Fibroblast of skin of back (primary cell): ENCODE measurements around the gene ITGA3.

Experiments used
- DNase-seq: peaks from one replicate; pipeline ENCODE4 v3.0.0-alpha.2; 2013

The ITGA3 gene

GRCh38 chr17:50094753-50095619 lies 39.1 kb downstream of the ITGA3 start, which contains the start of gene PDK2:
Gene PDK2 (plus strand): TSS chr17:50095351. CDS start chr17:50095436, 85 bp downstream.
- DNase-seq = peak; percentile 95

GRCh38 chr17:50095626-50096037 lies 39.7 kb downstream of the ITGA3 start:
- no peak for DNase-seq

GRCh38 chr17:50096092-50096491 lies 40.2 kb downstream of the ITGA3 start:
- no peak for DNase-seq

DNA sequence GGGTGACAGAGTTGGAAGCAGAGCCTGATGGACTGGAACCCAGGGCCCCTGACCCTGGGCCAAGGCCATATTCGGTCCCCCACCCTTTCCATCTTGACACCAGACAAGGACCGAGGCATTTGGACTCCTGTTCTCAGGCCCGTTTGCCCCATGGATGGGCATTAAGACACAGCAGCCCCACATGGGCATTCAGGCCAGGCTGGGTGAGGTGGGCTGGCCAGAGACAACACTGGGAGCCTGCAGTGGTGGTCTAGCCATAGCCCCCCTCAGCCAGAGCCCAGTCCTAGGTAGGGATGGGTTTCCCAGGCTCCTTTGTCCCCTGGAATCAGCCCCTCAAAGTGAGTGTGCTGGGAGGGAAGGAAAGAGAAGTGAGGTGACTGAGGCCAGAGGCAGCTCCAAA lies 40.8 kb downstream of the ITGA3 start:
- DNase-seq = no peak

DNA sequence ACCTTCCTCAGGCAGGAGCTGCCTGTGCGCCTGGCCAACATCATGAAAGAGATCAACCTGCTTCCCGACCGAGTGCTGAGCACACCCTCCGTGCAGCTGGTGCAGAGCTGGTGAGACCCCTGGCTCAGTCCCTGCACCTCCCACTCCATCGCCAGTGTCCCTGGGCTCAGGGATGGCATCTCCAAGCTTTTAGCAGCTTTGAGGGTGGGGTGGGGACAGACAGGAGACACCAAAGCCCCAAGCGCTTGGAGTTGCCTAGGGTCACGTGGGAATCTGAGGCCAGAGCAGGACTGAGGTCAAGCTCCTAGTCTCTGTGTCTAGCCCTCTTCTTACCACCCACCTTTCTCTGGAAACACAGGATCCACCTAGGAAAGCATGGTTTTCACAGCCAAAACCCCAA lies 41.5 kb downstream of the ITGA3 start:
- DNase-seq = no peak

- DNase-seq = no peak
Measured at GRCh38 chr17:50097926-50098325, 42.0 kb downstream of the ITGA3 start.

DNA sequence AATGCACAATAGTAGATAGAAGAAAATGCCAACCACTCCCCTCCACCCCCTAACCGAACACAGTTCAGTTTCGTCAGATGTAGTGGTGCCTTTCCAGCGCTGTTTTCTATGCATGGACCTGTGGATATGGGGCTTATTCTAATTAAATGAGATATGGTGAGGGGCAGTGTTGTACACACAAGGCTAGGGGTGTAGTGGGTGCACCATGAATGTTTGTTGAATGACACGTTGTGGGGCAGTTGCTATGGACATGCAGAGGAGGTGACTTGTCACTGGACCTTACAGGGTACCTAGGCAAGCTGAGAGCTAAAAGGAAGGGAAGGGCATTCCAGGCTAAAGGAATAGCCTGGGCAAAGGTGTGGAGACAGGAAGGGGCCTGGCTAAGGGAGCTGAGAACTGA lies 42.7 kb downstream of the ITGA3 start:
- no peak for DNase-seq

GRCh38 chr17:50099003-50099402 lies 43.1 kb downstream of the ITGA3 start:
- DNase-seq = no peak

DNA sequence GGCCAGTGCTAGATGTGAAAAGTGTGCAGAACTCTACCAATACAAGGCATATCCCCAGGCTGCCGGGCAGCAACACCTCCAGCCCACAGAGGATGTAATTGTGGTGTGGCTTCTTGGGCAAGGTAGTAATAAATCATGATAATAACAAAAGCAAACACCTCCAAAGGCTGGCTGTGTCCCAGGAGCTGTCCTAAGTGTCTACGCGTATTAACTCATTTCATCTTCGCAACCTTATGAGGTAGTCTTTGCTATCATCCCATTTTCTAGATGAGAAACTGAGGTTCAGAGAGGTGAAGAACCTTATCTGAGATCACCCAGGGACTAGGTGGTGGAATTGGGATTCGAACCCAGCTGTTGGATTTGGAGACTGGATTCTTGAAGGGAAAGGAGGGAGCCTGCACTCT lies 44.6 kb downstream of the ITGA3 start:
- no peak for DNase-seq

DNA sequence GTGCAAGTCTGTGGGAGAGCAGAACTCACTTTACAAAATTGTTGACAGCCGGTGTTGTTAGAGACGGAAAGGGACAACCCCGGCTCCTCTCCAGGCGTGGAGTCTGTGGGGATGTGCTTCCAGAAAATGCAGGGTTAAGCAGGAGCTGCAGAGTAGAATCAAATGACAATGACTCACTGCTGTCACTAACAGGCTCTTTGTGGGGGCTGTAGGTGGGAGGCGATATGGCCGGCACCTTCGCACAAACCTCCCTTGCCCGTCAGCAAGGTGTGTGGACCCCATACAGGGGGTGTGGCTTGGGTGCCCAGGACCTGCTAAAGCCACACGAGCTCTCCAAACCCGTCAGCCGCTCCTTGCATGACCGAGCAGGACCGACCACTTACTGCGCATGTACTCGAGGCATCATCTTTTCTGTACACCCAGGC lies 45.0 kb downstream of the ITGA3 start:
- DNase-seq = no peak

DNA sequence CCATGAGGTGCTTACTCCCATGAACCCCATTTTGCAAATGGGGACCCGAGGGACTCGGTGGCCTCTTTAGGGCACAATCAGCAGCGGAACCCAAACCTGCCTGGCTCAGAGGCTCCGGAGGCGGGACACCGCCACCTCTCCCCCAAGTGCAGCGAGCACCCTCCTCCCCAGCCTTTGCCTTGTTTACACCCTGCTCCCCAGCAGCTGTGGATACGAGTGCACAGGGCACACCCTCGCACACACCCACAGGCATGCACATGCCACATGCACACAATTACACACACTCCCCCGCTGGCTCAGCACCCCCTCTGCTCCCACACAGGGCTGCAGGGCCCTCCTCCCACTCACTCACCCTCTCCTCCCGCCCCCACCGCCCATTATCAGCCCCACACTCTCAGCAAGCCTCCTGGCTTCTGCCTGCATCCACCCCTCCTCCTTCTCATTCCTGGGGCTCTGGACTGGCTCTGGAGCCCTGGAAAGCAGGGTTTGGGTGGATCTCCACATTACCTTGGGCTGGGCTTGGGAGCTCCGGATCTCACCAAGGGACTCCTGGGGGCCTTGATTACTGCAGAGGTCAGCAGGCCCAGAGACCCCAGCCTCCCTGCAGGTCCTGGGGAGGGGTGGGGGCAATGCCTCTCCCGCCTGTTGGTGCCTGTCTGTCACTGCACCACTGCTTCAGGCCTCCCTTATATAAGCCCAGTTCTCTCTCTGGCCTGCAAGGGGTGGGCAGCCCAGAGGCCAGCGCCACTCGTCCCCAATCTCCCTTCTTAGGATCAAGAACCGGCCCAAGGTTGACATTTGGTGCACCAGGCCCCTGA lies 45.6 kb downstream of the ITGA3 start:
- DNase-seq = no peak

- no peak for DNase-seq
Measured at GRCh38 chr17:50102164-50102991, 46.5 kb downstream of the ITGA3 start.

- DNase-seq = no peak
Measured at GRCh38 chr17:50103252-50103651, 47.3 kb downstream of the ITGA3 start.

- DNase-seq = no peak
Measured at GRCh38 chr17:50103941-50104340, 48.0 kb downstream of the ITGA3 start.

DNA sequence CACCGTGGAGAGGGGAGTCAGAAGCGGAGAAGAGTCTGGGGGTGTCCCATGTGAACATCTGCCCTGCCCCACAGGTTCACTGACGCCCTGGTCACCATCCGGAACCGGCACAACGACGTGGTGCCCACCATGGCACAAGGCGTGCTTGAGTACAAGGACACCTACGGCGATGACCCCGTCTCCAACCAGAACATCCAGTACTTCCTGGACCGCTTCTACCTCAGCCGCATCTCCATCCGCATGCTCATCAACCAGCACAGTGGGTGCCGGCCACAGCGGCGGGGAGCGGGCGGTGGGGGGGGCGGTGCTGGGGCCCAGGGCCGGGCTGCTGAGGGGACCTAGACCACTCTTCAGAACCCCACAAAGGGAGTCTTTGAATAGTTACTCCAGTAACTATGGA lies 49.9 kb downstream of the ITGA3 start:
- DNase-seq = no peak

DNA sequence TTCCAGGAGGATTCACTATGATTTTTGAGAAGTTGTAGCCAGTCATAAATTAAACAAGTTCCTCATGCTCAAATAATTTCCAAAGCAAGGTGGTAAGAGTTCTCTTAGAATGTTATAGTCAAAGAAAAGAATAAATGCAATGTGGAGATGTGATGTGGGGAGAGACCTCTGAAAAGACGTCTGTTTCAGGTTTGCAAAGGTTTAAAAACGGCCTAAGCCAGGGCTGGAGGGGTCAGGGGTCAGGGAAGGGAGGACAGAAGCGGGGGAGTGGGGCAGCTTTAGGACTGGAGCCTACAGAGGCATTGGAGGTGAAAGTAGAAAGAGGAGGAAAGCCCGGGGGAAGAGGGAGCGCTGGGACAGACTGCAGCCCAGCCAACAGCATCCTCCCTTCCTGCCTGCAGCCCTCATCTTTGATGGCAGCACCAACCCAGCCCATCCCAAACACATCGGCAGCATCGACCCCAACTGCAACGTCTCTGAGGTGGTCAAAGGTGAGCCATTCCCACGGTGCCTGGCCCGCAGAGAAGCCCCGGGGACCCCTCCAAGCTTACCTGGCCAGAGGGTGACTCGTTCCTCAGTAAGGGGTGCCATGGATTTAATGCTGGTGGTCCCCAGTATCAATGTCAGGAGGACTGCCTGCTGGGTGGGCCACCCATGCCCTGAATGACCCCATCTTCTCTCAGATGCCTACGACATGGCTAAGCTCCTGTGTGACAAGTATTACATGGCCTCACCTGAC lies 50.7 kb downstream of the ITGA3 start:
- no peak for DNase-seq

GRCh38 chr17:50107790-50108414 lies 52.0 kb downstream of the ITGA3 start:
- peak; percentile 60 for DNase-seq

DNA sequence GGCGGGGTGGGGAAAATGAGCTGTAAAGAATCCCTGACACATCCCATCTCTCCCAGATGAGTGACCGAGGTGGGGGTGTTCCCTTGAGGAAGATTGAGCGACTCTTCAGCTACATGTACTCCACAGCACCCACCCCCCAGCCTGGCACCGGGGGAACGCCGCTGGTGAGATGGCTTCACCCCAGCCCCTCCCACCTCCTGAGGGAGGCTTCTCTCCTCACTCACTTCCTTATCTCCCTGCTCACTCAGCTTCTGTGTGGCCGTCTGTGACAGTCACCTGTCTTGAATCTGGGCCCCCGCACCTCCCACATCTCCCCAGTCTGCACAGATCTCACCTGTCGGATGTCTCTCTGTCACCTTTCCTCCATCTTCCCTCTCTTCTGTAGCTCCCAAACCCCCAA lies 52.6 kb downstream of the ITGA3 start:
- DNase-seq = no peak

DNA sequence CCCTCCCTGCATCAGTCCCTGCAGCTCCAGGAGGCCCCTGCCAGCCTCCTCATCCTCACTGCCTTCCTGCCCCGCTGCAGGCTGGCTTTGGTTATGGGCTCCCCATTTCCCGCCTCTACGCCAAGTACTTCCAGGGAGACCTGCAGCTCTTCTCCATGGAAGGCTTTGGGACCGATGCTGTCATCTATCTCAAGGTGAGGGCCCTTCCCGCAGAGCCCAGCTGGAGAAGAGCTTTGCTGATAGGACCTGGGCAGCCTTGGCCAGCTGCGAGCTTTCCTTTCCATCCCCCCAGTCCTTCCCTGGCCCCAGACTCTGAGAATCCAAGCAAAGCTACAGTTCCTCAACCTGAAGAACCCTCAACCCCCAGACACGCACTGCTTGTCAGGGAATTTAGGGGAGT lies 53.3 kb downstream of the ITGA3 start:
- DNase-seq = no peak

DNA sequence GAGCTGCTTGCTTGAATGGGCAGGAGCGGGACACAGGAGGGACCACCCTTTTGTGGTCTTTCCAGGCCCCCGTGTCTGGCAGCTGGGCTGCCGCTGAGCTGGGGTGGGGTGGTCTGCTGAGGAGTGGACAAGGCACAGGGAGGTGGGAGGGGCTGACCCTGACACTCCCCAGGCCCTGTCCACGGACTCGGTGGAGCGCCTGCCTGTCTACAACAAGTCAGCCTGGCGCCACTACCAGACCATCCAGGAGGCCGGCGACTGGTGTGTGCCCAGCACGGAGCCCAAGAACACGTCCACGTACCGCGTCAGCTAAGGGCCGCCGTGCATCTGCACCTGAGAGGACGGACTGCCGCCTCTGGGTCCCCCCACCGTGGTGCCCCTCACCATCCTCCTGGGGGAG lies 53.9 kb downstream of the ITGA3 start:
- DNase-seq = no peak

DNA sequence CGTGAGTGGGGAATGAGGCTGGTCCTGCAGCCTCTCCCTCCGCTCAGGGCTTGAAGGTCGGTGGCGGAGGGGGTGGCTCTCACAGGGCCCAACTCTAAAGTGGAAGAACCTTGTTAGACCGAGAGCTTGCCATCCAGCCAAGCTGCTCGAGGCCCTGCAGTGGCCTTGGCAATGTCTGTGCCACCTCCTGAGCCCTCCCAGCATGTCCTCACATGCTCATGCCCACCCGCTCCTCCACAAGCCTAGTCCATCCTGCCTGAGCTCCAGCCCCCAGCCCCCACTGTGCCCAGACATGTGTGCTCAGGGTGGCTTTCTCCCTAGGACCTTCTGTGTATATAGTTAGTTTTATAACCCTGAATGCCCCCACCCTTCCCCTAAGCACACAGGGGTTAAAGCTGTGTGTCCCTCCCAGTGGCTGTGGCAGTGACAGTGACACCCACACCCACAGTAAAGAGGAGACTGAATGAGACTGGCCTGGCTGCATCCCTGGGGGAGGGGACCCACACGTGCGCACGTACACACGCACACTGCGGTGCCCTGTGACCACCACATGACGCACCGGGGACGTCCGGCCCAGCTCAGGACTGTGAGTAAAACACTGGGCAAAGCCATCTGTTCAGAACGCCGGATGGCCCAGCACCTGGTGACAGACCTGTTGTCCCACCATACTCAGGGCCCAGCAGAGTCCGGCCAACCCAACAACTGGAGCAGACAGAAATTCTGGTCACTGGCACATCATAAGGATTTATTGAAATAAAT lies 54.9 kb downstream of the ITGA3 start:
- no peak for DNase-seq
